ENCODE measurements around the gene PLXNA4. TPM values are rescaled to one million over a fixed set of nuclear protein-coding genes. Genes with fewer than 3 reads are reported as not detected.

The PLXNA4 gene
- total RNA-seq, 1 experiment from 2014 or later, result not detected

DNA sequence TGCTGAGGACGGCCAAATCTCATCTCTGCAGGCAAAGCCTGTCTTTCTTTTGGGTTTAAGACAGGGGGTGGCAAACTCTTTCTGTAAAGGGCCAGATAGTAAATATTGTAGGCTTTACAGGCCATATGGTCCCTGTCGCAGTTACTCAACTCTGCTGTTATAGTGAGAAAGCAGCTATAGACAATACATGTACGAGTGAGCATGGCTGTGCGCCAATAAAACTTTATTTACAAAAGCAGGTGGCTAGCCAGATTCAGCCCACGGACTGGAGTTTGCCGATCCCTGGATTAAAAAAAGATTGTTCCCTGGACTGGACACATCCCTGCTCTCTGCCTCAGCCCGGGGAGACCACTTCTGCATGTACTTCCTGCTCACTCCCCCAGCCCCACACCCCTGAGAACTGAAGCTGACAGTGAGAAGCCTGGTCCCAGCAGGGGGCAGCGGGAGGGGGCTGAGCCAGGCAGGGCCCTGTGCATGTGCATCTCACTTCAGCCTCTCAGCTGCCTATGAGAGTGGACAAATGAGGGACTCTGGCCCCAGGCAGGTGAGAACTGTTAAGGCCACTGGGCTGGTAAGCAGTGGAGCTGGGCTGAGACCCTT lies 392.4 kb downstream of the PLXNA4 start:
- no peaks in the 10 kb centered on the region for H4K20me1 ChIP-seq (ENCODE audit: insufficient read depth)
- H3K9me3 ChIP-seq (ENCODE audit: control insufficient read depth in 1 of 2, insufficient read depth in 1 of 2, low read depth in 1 of 2, low read length in 2 of 2), result peaks cover 0 to 10% of the 10 kb centered on the region in 2 experiments; a peak in 2 of 4 replicates
- H3K27ac ChIP-seq (ENCODE audit: low read depth, low read length), result no peak overlapping the region
- no peak overlapping the region for H3K9ac ChIP-seq (ENCODE audit: low read length)
- RAD21 ChIA-PET (ENCODE audit: low non-redundant PET in 1 of 2, low total read pairs in 2 of 2, uncharacterized antibody in 2 of 2, unreplicated experiment in 2 of 2), result no interaction called here
- no peak overlapping the region for H3K4me3 ChIP-seq (replicated peaks in 1 of 2; ENCODE audit: low read depth in 1 of 2, low read length in 2 of 2)
- H2AFZ ChIP-seq (ENCODE audit: low read depth, low read length, poor library complexity, severe bottlenecking), result no peak overlapping the region
- no peaks in the 10 kb centered on the region for H3K4me1 ChIP-seq (ENCODE audit: control insufficient read depth in 1 of 2, insufficient read depth in 2 of 2, low read length in 2 of 2)
- no TSS peak for BruUV-seq (replicated peaks)
- intact Hi-C loops (cut with micrococcal nuclease), result no loop called here
- no peak overlapping the region for H3K4me2 ChIP-seq (ENCODE audit: low read length)
- peaks cover 16% of the 10 kb centered on the region; the same call in 1 of the 2 replicates for H3K27me3 ChIP-seq (ENCODE audit: insufficient read depth, low read length)
- POLR2A ChIA-PET, result no interaction called here
- H3K36me3 ChIP-seq (ENCODE audit: control insufficient read depth in 1 of 2, insufficient read depth in 2 of 2, low read length in 2 of 2), result no peaks in the 10 kb centered on the region
- CTCF ChIA-PET, result no interaction called here
- no peak for ATAC-seq
- DNase-seq (ENCODE audit: low read depth, low spot score), result no peak
- no peak for TF ChIP-seq ZNF274 (IDR thresholded peaks at IDR 0.05; ENCODE audit: low read depth, low read length)
- TF ChIP-seq POLR2AphosphoS5 (IDR thresholded peaks at IDR 0.05; ENCODE audit: low read depth, low read length), result no peak
- no peak for TF ChIP-seq ZFX (IDR thresholded peaks at IDR 0.05)
- TF ChIP-seq, protein P1, sequence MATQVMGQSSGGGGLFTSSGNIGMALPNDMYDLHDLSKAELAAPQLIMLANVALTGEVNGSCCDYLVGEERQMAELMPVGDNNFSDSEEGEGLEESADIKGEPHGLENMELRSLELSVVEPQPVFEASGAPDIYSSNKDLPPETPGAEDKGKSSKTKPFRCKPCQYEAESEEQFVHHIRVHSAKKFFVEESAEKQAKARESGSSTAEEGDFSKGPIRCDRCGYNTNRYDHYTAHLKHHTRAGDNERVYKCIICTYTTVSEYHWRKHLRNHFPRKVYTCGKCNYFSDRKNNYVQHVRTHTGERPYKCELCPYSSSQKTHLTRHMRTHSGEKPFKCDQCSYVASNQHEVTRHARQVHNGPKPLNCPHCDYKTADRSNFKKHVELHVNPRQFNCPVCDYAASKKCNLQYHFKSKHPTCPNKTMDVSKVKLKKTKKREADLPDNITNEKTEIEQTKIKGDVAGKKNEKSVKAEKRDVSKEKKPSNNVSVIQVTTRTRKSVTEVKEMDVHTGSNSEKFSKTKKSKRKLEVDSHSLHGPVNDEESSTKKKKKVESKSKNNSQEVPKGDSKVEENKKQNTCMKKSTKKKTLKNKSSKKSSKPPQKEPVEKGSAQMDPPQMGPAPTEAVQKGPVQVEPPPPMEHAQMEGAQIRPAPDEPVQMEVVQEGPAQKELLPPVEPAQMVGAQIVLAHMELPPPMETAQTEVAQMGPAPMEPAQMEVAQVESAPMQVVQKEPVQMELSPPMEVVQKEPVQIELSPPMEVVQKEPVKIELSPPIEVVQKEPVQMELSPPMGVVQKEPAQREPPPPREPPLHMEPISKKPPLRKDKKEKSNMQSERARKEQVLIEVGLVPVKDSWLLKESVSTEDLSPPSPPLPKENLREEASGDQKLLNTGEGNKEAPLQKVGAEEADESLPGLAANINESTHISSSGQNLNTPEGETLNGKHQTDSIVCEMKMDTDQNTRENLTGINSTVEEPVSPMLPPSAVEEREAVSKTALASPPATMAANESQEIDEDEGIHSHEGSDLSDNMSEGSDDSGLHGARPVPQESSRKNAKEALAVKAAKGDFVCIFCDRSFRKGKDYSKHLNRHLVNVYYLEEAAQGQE (IDR thresholded peaks at IDR 0.05; ENCODE audit: low read depth), result no peak
- TF ChIP-seq RAD21 (IDR thresholded peaks at IDR 0.05; ENCODE audit: low read depth), result no peak
- no peak for TF ChIP-seq SIN3A (IDR thresholded peaks at IDR 0.05; ENCODE audit: low read depth)
- TF ChIP-seq, protein P2, sequence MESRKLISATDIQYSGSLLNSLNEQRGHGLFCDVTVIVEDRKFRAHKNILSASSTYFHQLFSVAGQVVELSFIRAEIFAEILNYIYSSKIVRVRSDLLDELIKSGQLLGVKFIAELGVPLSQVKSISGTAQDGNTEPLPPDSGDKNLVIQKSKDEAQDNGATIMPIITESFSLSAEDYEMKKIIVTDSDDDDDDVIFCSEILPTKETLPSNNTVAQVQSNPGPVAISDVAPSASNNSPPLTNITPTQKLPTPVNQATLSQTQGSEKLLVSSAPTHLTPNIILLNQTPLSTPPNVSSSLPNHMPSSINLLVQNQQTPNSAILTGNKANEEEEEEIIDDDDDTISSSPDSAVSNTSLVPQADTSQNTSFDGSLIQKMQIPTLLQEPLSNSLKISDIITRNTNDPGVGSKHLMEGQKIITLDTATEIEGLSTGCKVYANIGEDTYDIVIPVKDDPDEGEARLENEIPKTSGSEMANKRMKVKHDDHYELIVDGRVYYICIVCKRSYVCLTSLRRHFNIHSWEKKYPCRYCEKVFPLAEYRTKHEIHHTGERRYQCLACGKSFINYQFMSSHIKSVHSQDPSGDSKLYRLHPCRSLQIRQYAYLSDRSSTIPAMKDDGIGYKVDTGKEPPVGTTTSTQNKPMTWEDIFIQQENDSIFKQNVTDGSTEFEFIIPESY (IDR thresholded peaks at IDR 0.05; ENCODE audit: extremely low read depth, insufficient replicate concordance, low read length), result no peak
- TF ChIP-seq JUND (IDR thresholded peaks at IDR 0.05), result no peak
- no peak for TF ChIP-seq SRF (IDR thresholded peaks at IDR 0.05; ENCODE audit: low read depth)
- no peak for TF ChIP-seq EZH2phosphoT487 (IDR thresholded peaks at IDR 0.05; ENCODE audit: borderline replicate concordance)
- TF ChIP-seq SP1 (IDR thresholded peaks at IDR 0.05; ENCODE audit: low read depth), result no peak
- no peaks in the 10 kb centered on the region for H3K9me2 ChIP-seq (ENCODE audit: insufficient read depth)
- H3K79me2 ChIP-seq (ENCODE audit: insufficient read depth, low read length), result no peaks in the 10 kb centered on the region
